Measurements from ENCODE around the gene TCF7. TPM values are rescaled to one million over a fixed set of nuclear protein-coding genes. Genes with fewer than 3 reads are reported as not detected.

TCF7 gene
- polyA plus RNA-seq, 1 donor from 2014 or later: 0.15 TPM

DNA sequence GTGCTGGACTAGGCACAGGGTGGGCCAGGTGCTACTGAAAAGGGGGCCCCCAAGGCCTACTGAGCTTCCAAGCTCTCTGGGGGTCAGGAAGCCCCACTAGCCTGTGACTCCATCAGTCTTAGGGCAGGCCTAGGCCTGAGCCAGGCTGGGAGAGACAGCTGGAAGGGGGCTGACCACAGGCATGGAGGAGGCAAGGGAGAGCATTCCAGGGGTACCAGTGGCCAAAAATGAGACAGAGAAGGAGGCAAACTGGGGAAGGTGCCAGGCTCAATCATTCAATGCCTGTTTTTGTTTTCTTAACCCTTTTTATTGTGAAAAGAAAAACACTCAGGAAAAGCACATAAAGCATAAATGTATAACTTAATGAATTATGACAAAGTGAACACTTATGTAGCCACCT is 26.2 kb upstream of the TCF7 start:
- Histone ChIP-seq H3K9me2 (ENCODE audit: insufficient read depth, low read length) (no peaks in the 10 kb centered on the region), H3K4me2 (ENCODE audit: low read length) (no peak overlapping the region), H3F3A (ENCODE audit: insufficient read depth, low read length, poor library complexity, severe bottlenecking) (no peaks in the 10 kb centered on the region), H3K27me3 (ENCODE audit: insufficient read depth, low read depth, low read length) (no peaks in the 10 kb centered on the region), H3K9ac (ENCODE audit: low read length) (no peak overlapping the region), H3K27ac (ENCODE audit: low read length) (no peak overlapping the region), H3K79me2 (replicated peaks; ENCODE audit: insufficient read depth, low read length) (no peaks in the 10 kb centered on the region), H3K36me3 (ENCODE audit: insufficient read depth, low read length) (no peaks in the 10 kb centered on the region), H2AFZ (ENCODE audit: low read depth, low read length) (no peak overlapping the region), H3K4me3 (ENCODE audit: low read length) (no peak overlapping the region), H3K9me3 (ENCODE audit: low read length) (no peaks in the 10 kb centered on the region), H4K20me1 (ENCODE audit: insufficient read depth) (no peaks in the 10 kb centered on the region)
- TF ChIP-seq, protein P1, sequence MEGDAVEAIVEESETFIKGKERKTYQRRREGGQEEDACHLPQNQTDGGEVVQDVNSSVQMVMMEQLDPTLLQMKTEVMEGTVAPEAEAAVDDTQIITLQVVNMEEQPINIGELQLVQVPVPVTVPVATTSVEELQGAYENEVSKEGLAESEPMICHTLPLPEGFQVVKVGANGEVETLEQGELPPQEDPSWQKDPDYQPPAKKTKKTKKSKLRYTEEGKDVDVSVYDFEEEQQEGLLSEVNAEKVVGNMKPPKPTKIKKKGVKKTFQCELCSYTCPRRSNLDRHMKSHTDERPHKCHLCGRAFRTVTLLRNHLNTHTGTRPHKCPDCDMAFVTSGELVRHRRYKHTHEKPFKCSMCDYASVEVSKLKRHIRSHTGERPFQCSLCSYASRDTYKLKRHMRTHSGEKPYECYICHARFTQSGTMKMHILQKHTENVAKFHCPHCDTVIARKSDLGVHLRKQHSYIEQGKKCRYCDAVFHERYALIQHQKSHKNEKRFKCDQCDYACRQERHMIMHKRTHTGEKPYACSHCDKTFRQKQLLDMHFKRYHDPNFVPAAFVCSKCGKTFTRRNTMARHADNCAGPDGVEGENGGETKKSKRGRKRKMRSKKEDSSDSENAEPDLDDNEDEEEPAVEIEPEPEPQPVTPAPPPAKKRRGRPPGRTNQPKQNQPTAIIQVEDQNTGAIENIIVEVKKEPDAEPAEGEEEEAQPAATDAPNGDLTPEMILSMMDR (IDR thresholded peaks at IDR 0.05; ENCODE audit: poor library complexity, severe bottlenecking): no peak
- TF ChIP-seq EP300 (conservative IDR thresholded peaks at IDR 0.05; ENCODE audit: poor library complexity, severe bottlenecking) (no peak), RAD21 (conservative IDR thresholded peaks at IDR 0.05) (no peak), POLR2AphosphoS5 (IDR thresholded peaks at IDR 0.05) (no peak), SMC3 (conservative IDR thresholded peaks at IDR 0.05; ENCODE audit: poor library complexity) (no peak), TAF1 (IDR thresholded peaks at IDR 0.05; ENCODE audit: low read depth) (no peak), EZH2 (IDR thresholded peaks at IDR 0.05; ENCODE audit: borderline replicate concordance, insufficient read depth, low read length, poor library complexity, severe bottlenecking) (no peak), MXI1 (conservative IDR thresholded peaks at IDR 0.05; ENCODE audit: poor library complexity, severe bottlenecking) (no peak)
- TF ChIP-seq, protein P2, sequence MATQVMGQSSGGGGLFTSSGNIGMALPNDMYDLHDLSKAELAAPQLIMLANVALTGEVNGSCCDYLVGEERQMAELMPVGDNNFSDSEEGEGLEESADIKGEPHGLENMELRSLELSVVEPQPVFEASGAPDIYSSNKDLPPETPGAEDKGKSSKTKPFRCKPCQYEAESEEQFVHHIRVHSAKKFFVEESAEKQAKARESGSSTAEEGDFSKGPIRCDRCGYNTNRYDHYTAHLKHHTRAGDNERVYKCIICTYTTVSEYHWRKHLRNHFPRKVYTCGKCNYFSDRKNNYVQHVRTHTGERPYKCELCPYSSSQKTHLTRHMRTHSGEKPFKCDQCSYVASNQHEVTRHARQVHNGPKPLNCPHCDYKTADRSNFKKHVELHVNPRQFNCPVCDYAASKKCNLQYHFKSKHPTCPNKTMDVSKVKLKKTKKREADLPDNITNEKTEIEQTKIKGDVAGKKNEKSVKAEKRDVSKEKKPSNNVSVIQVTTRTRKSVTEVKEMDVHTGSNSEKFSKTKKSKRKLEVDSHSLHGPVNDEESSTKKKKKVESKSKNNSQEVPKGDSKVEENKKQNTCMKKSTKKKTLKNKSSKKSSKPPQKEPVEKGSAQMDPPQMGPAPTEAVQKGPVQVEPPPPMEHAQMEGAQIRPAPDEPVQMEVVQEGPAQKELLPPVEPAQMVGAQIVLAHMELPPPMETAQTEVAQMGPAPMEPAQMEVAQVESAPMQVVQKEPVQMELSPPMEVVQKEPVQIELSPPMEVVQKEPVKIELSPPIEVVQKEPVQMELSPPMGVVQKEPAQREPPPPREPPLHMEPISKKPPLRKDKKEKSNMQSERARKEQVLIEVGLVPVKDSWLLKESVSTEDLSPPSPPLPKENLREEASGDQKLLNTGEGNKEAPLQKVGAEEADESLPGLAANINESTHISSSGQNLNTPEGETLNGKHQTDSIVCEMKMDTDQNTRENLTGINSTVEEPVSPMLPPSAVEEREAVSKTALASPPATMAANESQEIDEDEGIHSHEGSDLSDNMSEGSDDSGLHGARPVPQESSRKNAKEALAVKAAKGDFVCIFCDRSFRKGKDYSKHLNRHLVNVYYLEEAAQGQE (IDR thresholded peaks at IDR 0.05; ENCODE audit: borderline replicate concordance): no peak

DNA sequence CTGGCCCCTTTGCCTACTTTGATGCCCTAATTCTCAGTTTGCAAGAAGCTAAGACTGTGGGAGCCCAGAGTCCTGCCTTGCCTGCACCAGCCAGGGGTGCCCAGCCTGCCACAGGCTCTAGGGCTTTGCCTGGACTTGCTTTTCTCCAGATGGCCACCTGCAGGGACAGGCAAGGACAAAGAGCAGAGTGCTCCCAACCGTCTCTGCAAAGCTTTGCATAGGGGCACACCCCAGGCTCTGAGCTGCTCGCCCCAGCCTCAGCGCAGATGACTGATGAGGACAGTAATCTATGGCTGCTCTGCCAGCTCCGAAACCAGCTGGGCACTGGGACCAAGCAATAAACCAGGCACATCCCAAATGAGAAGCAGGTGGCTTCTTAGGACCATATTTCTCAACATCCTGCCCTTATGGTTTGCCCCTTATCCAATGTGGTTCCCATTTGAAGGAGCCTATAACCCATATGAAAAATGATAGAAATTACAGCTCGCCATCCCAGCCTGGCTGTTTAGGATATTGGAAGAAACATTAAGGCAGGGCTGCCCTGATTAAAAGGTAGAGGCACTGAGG is 25.4 kb upstream of the TCF7 start:
- Histone ChIP-seq H3K9me2 (ENCODE audit: insufficient read depth, low read length) (no peaks in the 10 kb centered on the region), H3K27me3 (ENCODE audit: insufficient read depth, low read depth, low read length) (no peaks in the 10 kb centered on the region), H3K9ac (ENCODE audit: low read length) (no peak overlapping the region), H3K4me2 (ENCODE audit: low read length) (no peak overlapping the region), H3K79me2 (replicated peaks; ENCODE audit: insufficient read depth, low read length) (no peaks in the 10 kb centered on the region), H3K4me3 (ENCODE audit: low read length) (no peak overlapping the region), H4K20me1 (ENCODE audit: insufficient read depth) (no peaks in the 10 kb centered on the region), H3K9me3 (ENCODE audit: low read length) (no peaks in the 10 kb centered on the region), H3K36me3 (ENCODE audit: insufficient read depth, low read length) (no peaks in the 10 kb centered on the region), H3K27ac (ENCODE audit: low read length) (no peak overlapping the region), H3F3A (ENCODE audit: insufficient read depth, low read length, poor library complexity, severe bottlenecking) (no peaks in the 10 kb centered on the region), H2AFZ (ENCODE audit: low read depth, low read length) (no peak overlapping the region)
- TF ChIP-seq MXI1 (conservative IDR thresholded peaks at IDR 0.05; ENCODE audit: poor library complexity, severe bottlenecking) (no peak), SMC3 (conservative IDR thresholded peaks at IDR 0.05; ENCODE audit: poor library complexity) (no peak), EP300 (conservative IDR thresholded peaks at IDR 0.05; ENCODE audit: poor library complexity, severe bottlenecking) (no peak), RAD21 (conservative IDR thresholded peaks at IDR 0.05) (no peak)
- TF ChIP-seq, protein P1 (IDR thresholded peaks at IDR 0.05; ENCODE audit: poor library complexity, severe bottlenecking): no peak
